Mesodermal cell (in vitro differentiated cells): ENCODE results near the gene METTL4.
"Not testable (repeated sequence)": the region's sequence is repeated elsewhere in the genome, so short reads cannot be mapped to it uniquely, and the experiment has no call there.

ENCODE experiments used
- H3K27ac ChIP-seq: 2 replicates; pipeline ENCODE4 v1.7.0; 2013; ENCODE audit warnings: mild to moderate bottlenecking, low read depth, low read length, moderate library complexity; ENCODE audit not compliant: severe bottlenecking
- H3K36me3 ChIP-seq: 2 replicates; pipeline ENCODE4 v1.7.1; 2013; ENCODE audit warnings: mild to moderate bottlenecking, low read length, moderate library complexity; ENCODE audit not compliant: control insufficient read depth, insufficient read depth
- H3K4me1 ChIP-seq: one replicate; pipeline ENCODE4 v1.7.1; 2013; ENCODE audit warnings: mild to moderate bottlenecking, low read length; ENCODE audit not compliant: insufficient read depth, control insufficient read depth, poor library complexity, severe bottlenecking
- H3K4me3 ChIP-seq: 2 replicates; pipeline ENCODE4 v1.7.0; 2013; ENCODE audit warnings: low read length, control low read depth, mild to moderate bottlenecking; ENCODE audit not compliant: insufficient read depth, poor library complexity, severe bottlenecking; ENCODE audit errors: extremely low read depth
- H3K9me3 ChIP-seq: 2 replicates; pipeline ENCODE4 v1.7.1; 2013; ENCODE audit warnings: mild to moderate bottlenecking, low read length, moderate library complexity; ENCODE audit not compliant: control insufficient read depth
- WGBS, 2 experiments: methylation state at CpG; one replicate each; pipeline ENCODE4 v1.1.5; 2013; ENCODE audit warnings: missing lambda C conversion rate in 2 of 2; ENCODE audit not compliant: insufficient coverage in 2 of 2; 5-methylcytosine and 5-hydroxymethylcytosine counted together

The METTL4 gene

DNA sequence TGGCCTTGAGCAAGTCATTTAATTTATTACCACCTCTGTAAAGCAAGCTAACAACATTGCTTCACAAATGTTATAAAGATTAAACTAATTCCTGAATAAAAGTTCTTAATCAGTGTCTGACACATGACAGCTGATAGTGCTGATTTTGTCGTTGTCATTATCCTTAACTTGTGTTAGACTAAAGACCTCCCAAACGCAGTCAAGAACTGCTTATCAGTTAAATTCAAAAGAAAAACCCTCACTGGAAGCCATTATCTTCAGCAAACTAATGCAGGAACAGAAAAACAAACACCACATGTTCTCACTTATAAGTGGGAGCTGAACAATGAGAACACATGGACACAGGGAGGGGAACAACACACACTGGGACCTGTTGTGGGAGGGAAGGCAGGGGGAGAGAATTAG lies 46.5 kb downstream of the METTL4 start:
- not testable (repeated sequence) for H3K4me3 ChIP-seq, H3K9me3 ChIP-seq, H3K4me1 ChIP-seq, H3K27ac ChIP-seq, H3K36me3 ChIP-seq
- 50% methylated on average over 1 of the region's 2 CpGs; no CpG with 5 or more reads in 1 of the 2 experiments for WGBS, 2 experiments

DNA sequence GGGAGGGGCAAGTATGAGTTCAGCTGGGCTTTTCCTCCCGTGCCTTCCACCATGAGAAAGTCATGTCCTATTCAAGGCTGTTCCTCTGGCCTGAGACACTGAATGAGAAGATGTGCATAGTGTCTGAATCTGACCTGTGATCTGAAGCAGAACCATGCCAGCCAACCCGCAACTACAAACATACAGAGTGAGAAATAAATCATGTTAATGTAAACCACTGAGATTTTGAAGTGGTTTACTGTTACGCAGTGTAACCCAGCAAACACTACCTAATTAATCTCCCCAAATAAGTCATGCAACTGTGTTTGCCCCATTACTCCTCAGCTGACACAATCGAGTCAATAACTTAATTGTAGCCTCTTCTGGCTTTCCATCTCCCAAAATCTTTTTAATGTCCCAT lies 49.2 kb downstream of the METTL4 start:
- no peak overlapping the region for H3K27ac ChIP-seq
- H3K36me3 ChIP-seq, result no peaks in the 10 kb centered on the region
- no peak overlapping the region for H3K4me3 ChIP-seq
- WGBS, 2 experiments, result 90 to 100% methylated on average over 1 to 3 of the region's 4 CpGs
- H3K9me3 ChIP-seq, result no peaks in the 10 kb centered on the region
- H3K4me1 ChIP-seq, result no peaks in the 10 kb centered on the region

DNA sequence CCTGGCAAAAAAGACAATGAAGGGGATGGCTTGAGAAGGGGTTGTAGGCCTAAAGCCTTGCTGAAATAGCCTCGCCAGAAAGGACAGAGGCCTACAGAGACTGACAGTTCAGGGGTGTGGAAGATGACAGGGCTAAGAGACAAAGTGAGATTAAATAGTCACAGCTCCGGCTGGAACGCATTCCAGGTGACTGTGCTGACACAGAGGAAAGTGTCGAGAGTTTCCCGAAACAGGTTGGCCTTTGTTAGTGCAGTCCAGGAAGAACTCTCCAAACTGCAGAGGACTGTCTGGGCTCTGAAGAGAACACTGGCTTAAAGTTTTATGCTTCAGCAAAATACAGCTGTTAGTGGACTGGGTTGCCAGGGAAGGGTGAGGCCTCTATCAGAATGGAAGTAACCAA lies 52.8 kb downstream of the METTL4 start:
- H3K4me3 ChIP-seq, result no peak overlapping the region
- no peaks in the 10 kb centered on the region for H3K9me3 ChIP-seq
- H3K36me3 ChIP-seq, result no peaks in the 10 kb centered on the region
- H3K27ac ChIP-seq, result peak overlapping the region; percentile 41
- peaks cover 12% of the 10 kb centered on the region for H3K4me1 ChIP-seq
- 76% methylated on average over 5 of the region's 5 CpGs for WGBS, 2 experiments

DNA sequence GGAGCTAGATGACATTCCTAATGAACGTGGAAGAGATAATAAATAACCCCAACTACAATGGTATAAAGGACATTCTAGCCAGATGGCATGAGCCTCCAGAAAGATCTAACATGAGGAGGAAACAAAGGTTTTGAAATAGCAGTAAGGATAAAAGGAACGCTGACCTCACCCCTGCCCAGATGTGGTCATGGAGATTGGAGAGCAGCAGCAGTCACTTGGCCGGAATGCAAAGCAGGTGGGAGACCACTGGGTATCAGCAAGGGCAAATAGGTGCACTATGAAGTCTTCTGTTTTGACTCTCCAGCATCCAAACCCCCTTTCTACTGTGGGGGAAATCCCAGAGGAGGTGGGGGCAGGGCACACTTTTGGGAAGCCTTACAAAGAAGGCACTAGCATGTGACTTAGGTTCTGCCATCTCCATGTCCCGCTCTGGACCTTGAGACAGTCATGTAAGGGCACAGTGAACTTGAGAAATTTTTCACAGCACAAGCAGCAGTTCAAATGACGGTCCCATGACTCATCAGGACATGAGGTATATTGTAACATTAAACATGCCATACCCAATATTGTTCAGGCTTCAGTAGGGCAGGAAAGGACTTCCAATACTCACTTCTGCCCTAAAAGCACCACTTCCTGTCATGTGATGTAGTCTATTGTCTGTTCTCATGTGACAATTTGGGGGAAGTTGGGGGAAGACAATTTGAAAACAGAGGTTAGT lies 55.2 kb downstream of the METTL4 start:
- 92 to 100% methylated on average over 2 to 3 of the region's 5 CpGs for WGBS, 2 experiments
- Histone ChIP-seq H3K4me3 (no peak overlapping the region), H3K27ac (peak overlapping the region; percentile 61), H3K9me3 (no peaks in the 10 kb centered on the region), H3K36me3 (no peaks in the 10 kb centered on the region), H3K4me1 (peaks cover 12% of the 10 kb centered on the region)

DNA sequence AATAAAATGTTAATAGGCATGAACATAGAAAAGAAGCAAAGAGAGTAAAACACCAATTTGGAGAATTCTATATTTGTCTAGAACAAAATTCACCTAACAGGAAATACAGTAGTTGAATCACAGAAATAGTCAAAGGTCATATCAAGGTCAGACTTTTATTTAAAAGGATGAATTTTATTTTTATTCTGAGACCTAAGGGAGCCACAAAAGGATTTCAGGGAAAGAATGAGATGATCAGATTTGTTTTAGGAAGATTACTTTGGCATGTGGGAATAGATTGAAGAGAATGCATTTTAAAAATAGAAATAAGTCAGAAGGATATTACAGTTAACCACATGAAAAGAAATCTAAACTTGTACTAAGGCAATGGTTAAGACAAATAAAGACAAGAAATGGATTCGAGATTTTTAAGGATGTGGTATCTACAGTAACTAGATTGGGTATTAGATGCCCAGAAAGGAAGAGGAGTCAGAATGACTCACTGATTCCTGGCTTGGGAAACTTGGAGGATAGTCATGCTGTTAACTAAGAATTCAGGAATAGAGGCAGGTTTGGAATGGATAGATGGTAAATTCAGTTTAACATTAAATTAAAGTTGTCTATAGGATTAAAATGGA lies 56.0 kb downstream of the METTL4 start:
- H3K4me1 ChIP-seq, result peaks cover 12% of the 10 kb centered on the region
- H3K9me3 ChIP-seq, result no peaks in the 10 kb centered on the region
- no peaks in the 10 kb centered on the region for H3K36me3 ChIP-seq
- H3K4me3 ChIP-seq, result no peak overlapping the region
- WGBS, 2 experiments, result 64 to 80% methylated on average over 1 of the region's 1 CpG
- no peak overlapping the region for H3K27ac ChIP-seq

- H3K36me3 ChIP-seq, result no peaks in the 10 kb centered on the region
- H3K4me3 ChIP-seq, result no peak overlapping the region
- H3K4me1 ChIP-seq, result peaks cover 12% of the 10 kb centered on the region
- H3K9me3 ChIP-seq, result no peaks in the 10 kb centered on the region
- H3K27ac ChIP-seq, result no peak overlapping the region
- WGBS, 2 experiments, result no CpG with 5 or more reads among the region's 1 CpG
These were observed 57.7 kb downstream of the METTL4 start for GRCh38 chr18:2513616-2514015.

GRCh38 chr18:2512059-2512458 lies 59.2 kb downstream of the METTL4 start:
- Histone ChIP-seq H3K36me3 (no peaks in the 10 kb centered on the region), H3K9me3 (no peaks in the 10 kb centered on the region), H3K27ac (no peak overlapping the region), H3K4me1 (peaks cover 12% of the 10 kb centered on the region), H3K4me3 (no peak overlapping the region)
- 93% methylated on average over 2 of the region's 2 CpGs; no CpG with 5 or more reads in 1 of the 2 experiments for WGBS, 2 experiments

DNA sequence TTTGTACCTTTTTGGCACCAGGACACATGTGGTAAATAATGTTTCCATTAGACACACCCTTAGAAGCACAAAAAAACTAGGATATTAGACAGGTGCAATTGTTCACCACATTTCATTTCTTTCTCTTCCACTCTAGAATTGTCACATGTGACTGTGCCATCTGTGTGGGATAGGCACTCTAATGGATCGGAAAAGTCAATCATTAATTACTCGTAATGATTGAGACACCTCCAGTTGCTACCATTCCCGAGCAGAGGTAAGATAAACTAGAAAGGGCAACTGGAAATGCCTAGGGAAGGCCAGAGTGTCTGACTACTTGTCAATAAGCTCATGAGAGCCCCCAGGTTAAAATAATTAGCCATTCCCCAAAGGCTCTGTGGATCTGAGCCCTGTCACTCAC lies 59.9 kb downstream of the METTL4 start:
- peaks cover 12% of the 10 kb centered on the region for H3K4me1 ChIP-seq
- no peaks in the 10 kb centered on the region for H3K36me3 ChIP-seq
- no peaks in the 10 kb centered on the region for H3K9me3 ChIP-seq
- no peak overlapping the region for H3K4me3 ChIP-seq
- WGBS, 2 experiments, result 83 to 93% methylated on average over 2 to 3 of the region's 3 CpGs
- no peak overlapping the region for H3K27ac ChIP-seq

GRCh38 chr18:2510416-2510815 lies 60.9 kb downstream of the METTL4 start:
- H3K4me3 ChIP-seq, result no peak overlapping the region
- WGBS, 2 experiments, result 88 to 98% methylated on average over 2 to 4 of the region's 6 CpGs

DNA sequence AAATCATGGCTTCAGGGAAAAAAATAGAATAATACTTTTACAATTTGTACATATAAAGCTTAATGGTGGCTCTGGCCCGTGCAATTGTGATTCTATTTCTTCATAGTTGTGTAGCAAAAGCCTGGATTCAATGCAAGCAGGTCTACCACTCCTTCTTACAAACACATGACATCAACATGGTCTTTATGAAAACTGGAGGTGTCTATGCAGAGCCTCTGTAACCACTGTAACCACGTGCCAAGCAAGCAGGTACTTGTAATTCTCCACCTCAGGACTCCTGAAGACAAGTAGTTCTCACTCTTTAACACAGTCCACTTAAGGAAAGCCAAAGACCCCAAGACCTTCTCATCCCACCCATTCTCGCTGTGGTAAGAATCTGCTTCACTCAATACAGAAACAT lies 62.6 kb downstream of the METTL4 start:
- WGBS, 2 experiments, result 82 to 86% methylated on average over 1 to 2 of the region's 3 CpGs
- H3K4me1 ChIP-seq, result no peaks in the 10 kb centered on the region
- H3K27ac ChIP-seq, result no peak overlapping the region
- no peak overlapping the region for H3K4me3 ChIP-seq
- no peaks in the 10 kb centered on the region for H3K9me3 ChIP-seq
- H3K36me3 ChIP-seq, result no peaks in the 10 kb centered on the region

More at GRCh38 chr18:2510416-2510815, 60.9 kb downstream of the METTL4 start:
- Histone ChIP-seq H3K36me3 (no peaks in the 10 kb centered on the region), H3K27ac (no peak overlapping the region), H3K4me1 (peaks cover 4% of the 10 kb centered on the region), H3K9me3 (no peaks in the 10 kb centered on the region)

DNA sequence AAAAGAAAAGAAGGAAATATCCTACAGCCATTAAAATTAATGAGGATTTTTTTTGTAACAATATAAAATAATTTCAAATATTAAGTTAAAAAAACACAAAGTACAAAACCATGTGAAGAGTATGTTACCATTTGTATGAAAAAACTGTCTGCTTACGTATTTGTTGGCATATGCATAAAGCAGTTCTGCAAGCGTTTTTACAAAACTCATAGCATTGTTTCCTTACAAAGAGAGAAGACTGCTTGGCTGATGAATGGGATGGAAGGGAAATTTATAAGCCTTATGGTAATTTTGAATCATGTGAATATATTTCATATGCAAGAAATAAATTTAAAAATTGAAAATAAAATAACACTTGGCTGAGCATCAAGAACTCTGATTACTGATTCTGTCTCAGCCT lies 63.1 kb downstream of the METTL4 start:
- Histone ChIP-seq H3K4me3 (no peak overlapping the region), H3K9me3 (no peaks in the 10 kb centered on the region), H3K36me3 (no peaks in the 10 kb centered on the region), H3K4me1 (no peaks in the 10 kb centered on the region), H3K27ac (no peak overlapping the region)
- 100% methylated on average over 2 of the region's 2 CpGs; no CpG with 5 or more reads in 1 of the 2 experiments for WGBS, 2 experiments
